Activated CD4-positive, alpha-beta T cell treated with anti-CD3 and anti-CD28 coated beads for 24 hours (primary cell): ENCODE measurements around the gene DCC.

ENCODE experiments used
- DNase-seq, 2 donors: peaks; one replicate each; pipeline ENCODE4 v3.0.0-alpha.2; 2020; ENCODE audit warnings: low read depth in 2 of 2

Gene DCC

DNA sequence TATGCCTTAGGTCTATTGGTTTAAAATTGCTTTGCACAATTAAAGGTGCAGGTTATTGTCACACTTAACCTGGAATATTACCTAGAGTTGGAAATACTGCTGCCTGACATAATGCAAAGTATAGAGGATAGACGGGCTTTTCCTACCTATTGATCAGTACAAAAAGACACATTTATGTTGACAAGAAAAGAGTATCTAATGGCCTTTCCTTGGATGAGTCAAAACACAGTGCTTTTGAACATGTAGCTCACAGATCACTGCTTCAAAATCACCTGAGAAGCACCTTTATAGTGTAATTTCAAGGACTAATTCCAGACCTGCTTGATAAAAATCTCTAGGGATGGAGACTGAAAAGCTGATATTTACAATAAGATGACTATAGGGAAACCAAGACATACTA, 262.8 kb downstream of the DCC start:
- no peak for DNase-seq

- no peak for DNase-seq
Measured at GRCh38 chr18:52605345-52605744, 265.3 kb downstream of the DCC start.

GRCh38 chr18:52607985-52608384, 268.0 kb downstream of the DCC start:
- DNase-seq: no peak

- DNase-seq: no peak
Measured at GRCh38 chr18:52610451-52611115, 270.6 kb downstream of the DCC start.

- DNase-seq: no peak
Measured at GRCh38 chr18:52612406-52612805, 272.4 kb downstream of the DCC start.

GRCh38 chr18:52615321-52615720, 275.3 kb downstream of the DCC start:
- no peak for DNase-seq

- no peak for DNase-seq
Measured at GRCh38 chr18:52615943-52616342, 275.9 kb downstream of the DCC start.

GRCh38 chr18:52617931-52618330, 277.9 kb downstream of the DCC start:
- no peak for DNase-seq

GRCh38 chr18:52620926-52621439, 281.0 kb downstream of the DCC start:
- no peak for DNase-seq

DNA sequence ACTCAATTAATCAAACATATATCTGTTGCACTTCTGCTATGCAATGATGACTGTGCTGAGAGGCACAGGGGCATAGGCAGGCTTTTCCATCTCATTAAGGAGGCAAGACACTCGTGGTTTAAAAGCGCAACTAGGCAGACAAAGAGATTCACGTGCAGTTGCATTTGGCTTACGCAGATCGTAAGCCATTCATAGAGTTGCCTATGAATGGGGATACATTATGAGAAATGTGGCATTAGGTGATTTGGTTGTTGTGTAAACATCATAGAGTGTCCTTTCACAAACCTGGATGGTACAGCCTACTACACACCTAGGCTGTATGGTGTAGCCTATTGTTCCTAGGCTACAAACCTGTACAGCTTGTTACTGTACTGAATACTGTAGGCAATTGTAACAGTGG, 284.7 kb downstream of the DCC start:
- no peak for DNase-seq

- no peak for DNase-seq
Measured at GRCh38 chr18:52636536-52636935, 296.5 kb downstream of the DCC start.

DNA sequence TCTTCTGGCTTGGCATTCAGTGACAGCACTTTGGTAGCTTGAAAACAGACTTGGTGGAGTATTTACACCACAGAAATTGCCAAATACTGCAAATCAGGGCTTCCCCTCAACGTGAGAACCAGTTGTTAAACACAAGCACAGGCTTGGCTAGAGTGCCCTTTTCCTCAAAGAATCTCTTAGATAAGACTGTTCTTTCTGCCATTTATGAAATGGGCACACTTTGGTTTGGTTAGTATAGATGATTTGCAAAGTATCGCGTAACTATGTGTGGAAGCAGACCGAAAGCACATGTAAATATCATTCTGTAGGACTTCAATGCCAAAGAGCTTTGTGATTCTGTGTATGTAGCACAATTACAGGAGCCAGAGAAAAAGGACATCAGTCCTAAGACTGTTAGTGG, 308.2 kb downstream of the DCC start:
- no peak for DNase-seq

DNA sequence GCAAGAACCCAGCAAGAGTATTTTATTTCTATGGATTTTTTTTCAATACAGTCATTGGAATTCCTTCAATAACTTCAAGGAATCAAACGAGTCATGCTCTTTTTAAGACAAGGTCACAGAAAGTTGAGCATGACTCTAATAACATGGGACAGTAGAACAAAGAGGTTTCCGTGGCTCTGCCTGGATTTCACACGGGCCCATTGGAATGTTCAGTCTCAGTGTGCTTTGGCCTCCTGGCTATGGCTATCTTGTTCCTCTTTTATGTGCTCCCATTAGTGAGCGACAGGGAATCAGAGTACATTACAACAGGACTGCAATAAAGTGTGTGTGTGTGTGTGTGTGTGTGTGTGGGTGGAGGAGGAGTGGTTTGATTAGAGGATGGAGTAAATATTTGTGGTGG, 312.4 kb downstream of the DCC start:
- no peak for DNase-seq

DNA sequence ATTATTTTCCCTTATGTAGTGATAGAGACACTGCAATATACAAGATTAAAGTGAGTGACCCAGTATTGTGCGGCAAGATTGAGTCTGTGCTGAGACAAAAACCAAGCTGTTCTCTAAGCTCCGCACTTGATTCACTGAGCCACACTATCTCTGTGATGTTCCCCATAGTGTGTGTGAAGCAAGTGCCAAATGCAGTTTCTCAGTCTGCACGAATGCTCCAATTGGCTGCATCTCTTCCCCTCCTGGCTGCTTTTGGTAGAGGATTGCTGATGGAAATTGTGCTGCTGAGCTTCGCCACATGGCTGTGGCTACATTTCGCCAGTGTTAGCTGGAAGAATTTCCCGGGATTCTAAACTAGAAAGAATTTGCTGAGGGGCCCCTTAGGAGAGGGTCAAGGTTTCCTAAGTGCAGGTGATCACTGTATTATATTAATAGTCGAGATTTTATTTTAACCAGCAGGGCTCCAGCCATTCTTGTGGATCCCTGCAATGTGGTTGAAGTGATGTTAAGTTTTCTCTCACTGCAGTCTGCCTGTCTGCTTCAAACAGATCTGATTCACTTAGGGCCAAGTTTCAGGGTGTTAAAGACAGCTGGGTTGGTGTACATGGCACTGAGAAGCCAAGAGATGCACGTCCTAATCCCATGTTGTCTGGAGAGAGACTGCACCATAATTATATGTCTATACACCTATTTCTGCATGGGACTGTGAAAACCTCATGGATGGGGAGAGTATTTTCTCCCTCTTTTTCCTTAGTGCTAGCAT, 317.2 kb downstream of the DCC start:
- no peak for DNase-seq

DNA sequence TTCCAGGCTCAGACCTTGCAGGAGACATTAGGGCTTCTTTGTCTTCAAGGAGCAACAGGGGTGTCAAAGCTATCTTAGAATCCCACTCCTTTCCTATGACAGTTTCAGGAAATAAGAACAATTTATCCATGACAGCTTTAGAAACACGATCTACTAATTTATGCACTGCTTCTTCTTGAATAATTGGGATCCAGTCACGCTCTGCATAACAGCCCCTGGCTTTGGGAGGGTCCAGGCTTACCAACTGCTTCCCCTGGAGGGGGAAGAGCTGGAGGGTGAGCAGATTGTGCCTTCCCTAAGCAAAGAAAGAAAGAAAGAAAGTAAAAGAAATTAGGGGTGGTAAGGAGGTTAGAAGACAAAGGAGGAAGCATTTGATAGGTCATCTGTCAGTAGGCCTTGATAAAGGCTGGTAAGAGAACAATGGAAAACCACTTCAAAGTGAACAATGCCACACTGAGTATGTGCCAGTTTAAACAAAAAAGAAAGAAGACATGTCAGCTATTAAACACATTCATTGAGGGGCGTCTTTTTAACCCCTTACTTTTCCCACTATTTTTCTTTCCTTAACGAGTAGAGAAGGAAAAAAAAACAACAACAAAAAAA, 327.6 kb downstream of the DCC start:
- DNase-seq: no peak

- no peak for DNase-seq
Measured at GRCh38 chr18:52670896-52671295, 330.9 kb downstream of the DCC start.

- DNase-seq: no peak
Measured at GRCh38 chr18:52678034-52678433, 338.0 kb downstream of the DCC start.

DNA sequence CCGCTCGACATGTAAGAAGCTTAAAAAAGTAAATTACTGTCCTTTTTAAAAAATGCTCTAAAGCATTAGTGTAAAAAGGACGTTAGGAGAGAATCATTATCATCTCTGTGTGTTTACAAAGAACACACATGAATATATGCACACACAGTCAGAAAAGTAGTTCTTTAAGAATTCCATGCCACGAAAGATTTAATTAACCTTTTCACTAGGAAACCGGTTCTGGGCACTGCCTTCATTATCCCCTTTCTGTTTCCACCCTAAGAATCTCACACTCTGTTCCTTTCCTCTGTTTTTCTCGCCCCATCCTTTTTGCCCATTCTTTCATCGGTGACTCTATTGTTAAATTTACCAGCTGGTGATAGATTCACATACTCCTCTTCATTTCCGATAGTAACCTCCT, 338.6 kb downstream of the DCC start:
- DNase-seq: no peak

- no peak for DNase-seq
Measured at GRCh38 chr18:52679354-52679753, 339.4 kb downstream of the DCC start.

- no peak for DNase-seq
Measured at GRCh38 chr18:52682260-52682659, 342.3 kb downstream of the DCC start.

- no peak for DNase-seq
Measured at GRCh38 chr18:52685316-52685715, 345.3 kb downstream of the DCC start.

DNA sequence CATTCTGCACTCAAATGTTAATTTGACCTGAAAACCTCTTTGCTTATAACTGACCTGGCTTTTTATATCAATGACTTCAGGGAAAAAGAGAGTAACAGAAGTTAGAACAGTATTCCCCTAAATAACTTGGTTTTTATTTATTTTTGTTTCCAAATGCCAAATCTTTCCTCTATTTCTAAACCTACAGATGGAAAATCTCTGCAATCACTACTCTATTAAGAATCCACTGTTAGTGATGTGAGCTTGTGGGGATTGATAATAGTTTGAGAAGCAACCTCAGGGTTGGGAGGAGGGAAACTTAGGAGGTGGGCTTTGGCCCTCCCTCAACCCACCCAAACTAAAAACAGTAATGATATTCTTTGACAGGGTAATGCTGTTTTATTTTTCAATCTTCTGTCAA, 351.8 kb downstream of the DCC start:
- DNase-seq: no peak

DNA sequence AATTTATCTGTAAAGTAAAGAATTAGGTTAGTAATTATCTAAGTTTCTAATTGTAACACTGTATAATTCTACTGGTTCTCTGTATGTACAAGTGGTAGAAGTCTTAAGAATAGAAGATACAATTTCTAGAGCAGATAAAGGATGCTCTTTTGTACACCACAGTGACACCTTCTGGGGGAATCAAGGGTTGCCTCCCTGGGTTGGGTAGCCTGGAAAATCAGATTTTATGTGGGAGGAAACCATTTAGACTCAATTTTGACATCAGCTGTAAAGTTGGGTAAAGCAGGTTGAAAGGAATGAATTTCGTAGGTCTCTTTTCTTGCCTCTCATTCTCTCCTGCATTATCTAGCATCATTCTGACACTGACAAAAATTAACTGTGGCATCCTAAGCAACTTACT, 354.8 kb downstream of the DCC start:
- no peak for DNase-seq
